GM21576 (cell line): Measurements from ENCODE around the gene GOLGA7B.

Source experiments
- ATAC-seq: cut with Tn5 transposase; IDR thresholded peaks from one replicate; pipeline ENCODE4 v1.9.1; 2021; ENCODE audit warnings: mild to moderate bottlenecking, moderate library complexity; ENCODE audit not compliant: unreplicated experiment

Gene GOLGA7B

GRCh38 chr10:97916586-97916985 lies 66.9 kb downstream of the GOLGA7B start:
- ATAC-seq = no peak

- ATAC-seq = no peak
These were observed 69.4 kb downstream of the GOLGA7B start for GRCh38 chr10:97919012-97919411.

GRCh38 chr10:97920865-97921264 lies 71.2 kb downstream of the GOLGA7B start:
- no peak for ATAC-seq
